ENCODE data around the gene HLCS.
"Not testable (repeated sequence)": the region's sequence is repeated elsewhere in the genome, so short reads cannot be mapped to it uniquely, and the experiment has no call there.

HLCS gene

GRCh38 chr21:36828208-36828607, 138.3 kb downstream of the HLCS start:
- Histone ChIP-seq H3K9ac (ENCODE audit: low read length) (no peak overlapping the region), H3K27me3 (ENCODE audit: control insufficient read depth in 1 of 2, insufficient read depth in 2 of 2, low read length in 2 of 2) (no peaks in the 10 kb centered on the region), H3K36me3 (ENCODE audit: insufficient read depth, low read length) (no peaks in the 10 kb centered on the region), H3K27ac (ENCODE audit: low read depth, low read length) (no peak overlapping the region), H3K4me3 (ENCODE audit: low read depth in 1 of 2, low read length in 2 of 2) (no peak overlapping the region), H3K9me3 (ENCODE audit: low read length) (no peaks in the 10 kb centered on the region), H3K4me1 (ENCODE audit: insufficient read depth, low read length) (no peaks in the 10 kb centered on the region)

DNA sequence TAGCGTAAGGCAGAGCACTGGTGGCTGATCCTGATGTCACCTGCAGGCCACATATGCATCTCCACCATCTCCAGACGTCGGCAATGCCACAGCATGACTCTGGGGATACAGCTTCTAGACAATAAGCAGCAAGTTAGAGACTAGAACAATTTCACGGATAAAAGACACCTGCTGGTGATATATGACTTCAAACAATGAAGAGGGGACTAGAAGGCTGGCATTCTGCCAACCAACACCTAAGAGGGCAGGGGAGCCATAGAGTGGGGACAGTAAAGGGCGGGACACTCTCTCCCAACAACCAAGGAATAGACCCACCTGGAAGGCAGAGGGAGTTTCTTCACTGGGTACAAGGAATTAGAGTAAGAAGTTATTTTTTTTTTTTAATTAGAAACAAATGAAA, 140.8 kb downstream of the HLCS start:
- Histone ChIP-seq H3K4me1 (ENCODE audit: insufficient read depth, low read length) (no peaks in the 10 kb centered on the region), H3K36me3 (ENCODE audit: insufficient read depth, low read length) (no peaks in the 10 kb centered on the region), H3K4me3 (ENCODE audit: low read depth in 1 of 2, low read length in 2 of 2) (no peak overlapping the region), H3K9ac (ENCODE audit: low read length) (no peak overlapping the region), H3K9me3 (ENCODE audit: low read length) (no peaks in the 10 kb centered on the region), H3K27me3 (ENCODE audit: control insufficient read depth in 1 of 2, insufficient read depth in 2 of 2, low read length in 2 of 2) (no peaks in the 10 kb centered on the region), H3K27ac (ENCODE audit: low read depth, low read length) (no peak overlapping the region)

- no peak overlapping the region for H3K27ac ChIP-seq (ENCODE audit: low read depth, low read length)
- H3K27me3 ChIP-seq (ENCODE audit: control insufficient read depth in 1 of 2, insufficient read depth in 2 of 2, low read length in 2 of 2): no peaks in the 10 kb centered on the region
- no peak overlapping the region for H3K4me3 ChIP-seq (ENCODE audit: low read depth in 1 of 2, low read length in 2 of 2)
- no peaks in the 10 kb centered on the region for H3K4me1 ChIP-seq (ENCODE audit: insufficient read depth, low read length)
- H3K9me3 ChIP-seq (ENCODE audit: low read length): no peaks in the 10 kb centered on the region
- no peaks in the 10 kb centered on the region for H3K36me3 ChIP-seq (ENCODE audit: insufficient read depth, low read length)
- no peak overlapping the region for H3K9ac ChIP-seq (ENCODE audit: low read length)
Measured at GRCh38 chr21:36821032-36821299, 145.5 kb downstream of the HLCS start.

DNA sequence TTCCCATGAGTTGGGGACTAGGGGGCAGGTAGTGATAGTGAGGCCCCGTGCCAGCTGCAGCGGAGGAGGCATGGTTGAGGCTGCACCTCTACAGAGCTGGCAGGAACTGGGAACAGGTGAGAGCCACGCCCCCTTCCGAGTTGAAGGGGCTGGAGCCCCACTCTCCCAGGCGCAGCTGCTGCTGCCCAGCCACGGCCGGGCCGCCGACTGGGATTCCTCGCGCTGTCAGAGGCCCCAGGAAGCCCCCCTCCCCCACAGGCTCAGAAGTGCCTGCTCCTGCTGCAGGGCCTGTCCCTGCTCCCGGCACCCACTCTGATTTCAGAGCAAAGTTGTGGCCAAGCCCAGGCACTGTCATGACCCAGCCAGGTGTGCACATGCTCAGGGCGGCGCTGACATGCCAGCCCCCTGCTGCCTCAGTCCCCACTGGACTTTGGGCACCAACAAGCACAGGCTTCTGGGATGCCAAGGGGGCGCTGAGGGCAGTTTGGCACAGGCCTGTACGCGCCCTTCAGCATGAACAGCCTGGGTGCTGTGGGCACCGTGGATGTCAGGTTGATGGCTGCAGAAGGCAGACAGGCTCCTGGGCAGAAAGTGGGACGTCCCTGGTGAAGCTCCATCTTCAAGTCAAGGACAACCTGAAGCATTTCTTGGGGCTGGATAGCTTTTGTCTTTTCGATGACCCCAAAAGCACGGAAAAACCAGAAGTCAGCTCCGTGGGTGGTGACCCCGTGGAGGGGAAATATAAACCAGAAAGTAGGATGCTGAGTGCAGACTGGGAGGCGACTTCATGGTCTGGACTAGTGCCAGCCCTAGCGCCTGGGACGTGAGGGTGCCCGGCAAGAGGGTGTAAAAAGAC, 146.1 kb downstream of the HLCS start:
- H3K27ac ChIP-seq (ENCODE audit: low read depth, low read length): no peak overlapping the region
- no peaks in the 10 kb centered on the region for H3K4me1 ChIP-seq (ENCODE audit: insufficient read depth, low read length)
- no peaks in the 10 kb centered on the region for H3K27me3 ChIP-seq (ENCODE audit: control insufficient read depth in 1 of 2, insufficient read depth in 2 of 2, low read length in 2 of 2)
- H3K4me3 ChIP-seq (ENCODE audit: low read depth in 1 of 2, low read length in 2 of 2): no peak overlapping the region
- H3K9ac ChIP-seq (ENCODE audit: low read length): no peak overlapping the region
- no peaks in the 10 kb centered on the region for H3K36me3 ChIP-seq (ENCODE audit: insufficient read depth, low read length)
- H3K9me3 ChIP-seq (ENCODE audit: low read length): no peaks in the 10 kb centered on the region

GRCh38 chr21:36817732-36818450, 148.6 kb downstream of the HLCS start:
- H3K27ac ChIP-seq (ENCODE audit: low read depth, low read length): no peak overlapping the region

DNA sequence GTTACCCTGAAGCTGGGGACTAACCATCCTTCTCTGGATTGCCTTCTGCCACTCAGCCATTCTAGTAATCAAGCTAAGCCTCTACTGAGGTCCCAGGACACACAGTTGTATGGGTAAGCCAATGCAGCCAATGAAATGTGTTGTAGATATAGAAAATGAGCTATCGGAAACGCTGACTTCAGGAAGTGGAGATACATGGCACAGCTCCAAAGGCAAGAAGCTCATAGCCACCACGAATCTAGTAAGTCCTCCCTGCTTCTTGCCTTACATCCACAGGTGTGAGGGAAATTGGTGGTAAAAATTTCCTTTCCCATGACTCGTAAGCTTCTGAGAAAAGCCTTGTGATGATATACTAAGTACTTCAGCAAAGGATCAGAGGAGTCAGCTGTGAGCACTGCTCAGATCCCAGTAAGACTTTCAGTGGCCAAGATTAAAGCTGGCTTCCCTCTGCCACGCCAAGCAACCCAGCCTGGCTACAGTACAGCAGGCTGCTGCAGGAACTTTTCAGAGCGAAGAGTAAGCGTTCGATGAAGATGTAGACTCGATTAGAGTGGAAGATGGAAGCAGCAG, 149.8 kb downstream of the HLCS start:
- H3K9ac ChIP-seq (ENCODE audit: low read length): no peak overlapping the region
- H3K9me3 ChIP-seq (ENCODE audit: low read length): no peaks in the 10 kb centered on the region
- no peaks in the 10 kb centered on the region for H3K27me3 ChIP-seq (ENCODE audit: control insufficient read depth in 1 of 2, insufficient read depth in 2 of 2, low read length in 2 of 2)

More at GRCh38 chr21:36817732-36818450, 148.6 kb downstream of the HLCS start:
- Histone ChIP-seq H3K9me3 (ENCODE audit: low read length) (no peaks in the 10 kb centered on the region), H3K9ac (ENCODE audit: low read length) (no peak overlapping the region), H3K4me3 (ENCODE audit: low read depth in 1 of 2, low read length in 2 of 2) (no peak overlapping the region), H3K36me3 (ENCODE audit: insufficient read depth, low read length) (no peaks in the 10 kb centered on the region), H3K4me1 (ENCODE audit: insufficient read depth, low read length) (no peaks in the 10 kb centered on the region), H3K27me3 (ENCODE audit: control insufficient read depth in 1 of 2, insufficient read depth in 2 of 2, low read length in 2 of 2) (no peaks in the 10 kb centered on the region)

DNA sequence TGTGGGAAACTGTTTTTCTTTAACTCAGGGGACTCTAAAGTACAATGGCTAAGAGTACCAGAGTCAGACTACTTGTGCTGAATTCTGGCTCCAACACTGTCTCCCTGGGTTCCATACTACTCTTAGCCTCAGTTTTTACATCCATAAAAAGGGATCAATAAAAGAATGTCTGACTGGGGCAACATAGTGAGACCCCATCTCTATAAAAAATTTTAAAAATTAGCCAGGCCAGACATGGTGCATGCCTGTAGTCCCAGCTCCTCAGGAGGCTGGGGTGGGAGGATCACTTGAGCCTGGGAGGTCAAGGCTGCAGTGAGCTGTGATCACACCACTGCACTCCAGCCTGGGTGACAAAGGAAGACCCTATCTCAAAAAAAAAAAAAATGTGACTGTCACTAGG, 150.4 kb downstream of the HLCS start:
- not testable (repeated sequence) for H3K9ac ChIP-seq (ENCODE audit: low read length); H3K27ac ChIP-seq (ENCODE audit: low read depth, low read length); H3K27me3 ChIP-seq (ENCODE audit: control insufficient read depth in 1 of 2, insufficient read depth in 2 of 2, low read length in 2 of 2); H3K4me3 ChIP-seq (ENCODE audit: low read depth in 1 of 2, low read length in 2 of 2); H3K9me3 ChIP-seq (ENCODE audit: low read length); H3K4me1 ChIP-seq (ENCODE audit: insufficient read depth, low read length); H3K36me3 ChIP-seq (ENCODE audit: insufficient read depth, low read length)

More for the DNA sequence above, 149.8 kb downstream of the HLCS start:
- Histone ChIP-seq H3K27ac (ENCODE audit: low read depth, low read length) (no peak overlapping the region), H3K4me3 (ENCODE audit: low read depth in 1 of 2, low read length in 2 of 2) (no peak overlapping the region), H3K4me1 (ENCODE audit: insufficient read depth, low read length) (no peaks in the 10 kb centered on the region), H3K36me3 (ENCODE audit: insufficient read depth, low read length) (no peaks in the 10 kb centered on the region)

- no peaks in the 10 kb centered on the region for H3K36me3 ChIP-seq (ENCODE audit: insufficient read depth, low read length)
- H3K4me3 ChIP-seq (ENCODE audit: low read depth in 1 of 2, low read length in 2 of 2): no peak overlapping the region
- H3K9me3 ChIP-seq (ENCODE audit: low read length): no peaks in the 10 kb centered on the region
- no peaks in the 10 kb centered on the region for H3K4me1 ChIP-seq (ENCODE audit: insufficient read depth, low read length)
- H3K9ac ChIP-seq (ENCODE audit: low read length): no peak overlapping the region
- H3K27me3 ChIP-seq (ENCODE audit: control insufficient read depth in 1 of 2, insufficient read depth in 2 of 2, low read length in 2 of 2): no peaks in the 10 kb centered on the region
- H3K27ac ChIP-seq (ENCODE audit: low read depth, low read length): no peak overlapping the region
Measured at GRCh38 chr21:36815284-36815683, 151.2 kb downstream of the HLCS start.

- Histone ChIP-seq H3K4me1 (ENCODE audit: insufficient read depth, low read length) (no peaks in the 10 kb centered on the region), H3K27me3 (ENCODE audit: control insufficient read depth in 1 of 2, insufficient read depth in 2 of 2, low read length in 2 of 2) (no peaks in the 10 kb centered on the region), H3K27ac (ENCODE audit: low read depth, low read length) (no peak overlapping the region), H3K4me3 (ENCODE audit: low read depth in 1 of 2, low read length in 2 of 2) (no peak overlapping the region), H3K9ac (ENCODE audit: low read length) (no peak overlapping the region), H3K36me3 (ENCODE audit: insufficient read depth, low read length) (no peaks in the 10 kb centered on the region), H3K9me3 (ENCODE audit: low read length) (no peaks in the 10 kb centered on the region)
Measured at GRCh38 chr21:36813052-36813451, 153.4 kb downstream of the HLCS start.

DNA sequence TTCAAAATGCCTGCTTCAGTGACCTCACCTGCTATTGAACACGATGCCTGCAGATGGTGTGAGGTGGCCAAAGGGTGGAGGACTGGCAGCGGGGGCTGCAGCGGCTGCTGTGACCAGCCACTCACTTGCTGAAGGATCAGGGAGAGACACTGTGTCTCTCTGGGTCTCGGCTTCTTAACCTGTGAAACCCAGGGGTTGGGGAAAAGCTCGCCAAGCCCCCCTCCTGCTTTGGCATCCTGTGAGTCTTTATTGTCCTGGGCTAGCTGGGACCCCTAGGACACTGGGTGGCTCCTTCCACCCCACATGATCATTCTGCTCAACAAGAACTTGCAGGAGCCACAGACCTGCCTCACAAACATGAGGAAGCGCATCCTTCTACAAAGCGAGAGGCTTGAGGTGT, 154.7 kb downstream of the HLCS start:
- Histone ChIP-seq H3K36me3 (ENCODE audit: insufficient read depth, low read length) (no peaks in the 10 kb centered on the region), H3K9ac (ENCODE audit: low read length) (no peak overlapping the region), H3K4me1 (ENCODE audit: insufficient read depth, low read length) (no peaks in the 10 kb centered on the region), H3K9me3 (ENCODE audit: low read length) (no peaks in the 10 kb centered on the region), H3K27me3 (ENCODE audit: control insufficient read depth in 1 of 2, insufficient read depth in 2 of 2, low read length in 2 of 2) (no peaks in the 10 kb centered on the region), H3K27ac (ENCODE audit: low read depth, low read length) (no peak overlapping the region), H3K4me3 (ENCODE audit: low read depth in 1 of 2, low read length in 2 of 2) (no peak overlapping the region)

- Histone ChIP-seq H3K4me3 (ENCODE audit: low read depth in 1 of 2, low read length in 2 of 2) (no peak overlapping the region), H3K27ac (ENCODE audit: low read depth, low read length) (no peak overlapping the region), H3K9me3 (ENCODE audit: low read length) (no peaks in the 10 kb centered on the region), H3K36me3 (ENCODE audit: insufficient read depth, low read length) (no peaks in the 10 kb centered on the region), H3K9ac (ENCODE audit: low read length) (no peak overlapping the region), H3K4me1 (ENCODE audit: insufficient read depth, low read length) (no peaks in the 10 kb centered on the region), H3K27me3 (ENCODE audit: control insufficient read depth in 1 of 2, insufficient read depth in 2 of 2, low read length in 2 of 2) (no peaks in the 10 kb centered on the region)
Measured at GRCh38 chr21:36810443-36810842, 156.0 kb downstream of the HLCS start.
